ENCODE results near the gene THUMPD2. TPM values are rescaled to one million over a fixed set of nuclear protein-coding genes. Genes with fewer than 3 reads are reported as not detected.

Gene THUMPD2
- total and polyA plus RNA-seq, 7 donors: 4.2 to 15.5 (median 9.0) TPM

DNA sequence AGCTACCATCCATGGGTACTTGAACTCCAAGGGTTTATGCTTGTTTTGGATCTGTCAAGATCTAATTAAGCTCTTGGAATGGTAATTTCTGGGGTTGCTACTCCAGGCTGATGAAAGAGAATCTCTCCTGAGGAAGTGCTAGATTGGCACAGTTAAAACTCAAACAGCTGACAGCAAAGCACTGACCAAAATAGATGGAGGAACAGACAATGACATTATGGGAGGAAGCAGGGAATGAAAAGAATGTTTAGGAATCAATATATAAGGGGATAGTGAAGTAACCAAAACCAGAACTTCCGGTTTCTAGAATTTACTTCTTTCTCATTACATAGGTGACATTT, 6.3 kb downstream of the THUMPD2 start:
- peaks cover 0 to 56% (median 29%) of the 10 kb centered on the region in 4 donors for H3K4me1 ChIP-seq
- no peak overlapping the region for H3K4me3 ChIP-seq
- whole genome bisulfite sequencing, 2 donors: 92 to 94% methylated on average over 1 of the region's 1 CpG
- H3K36me3 ChIP-seq: peaks cover 0 to 28% (median 7%) of the 10 kb centered on the region in 4 donors
- no peak for TF ChIP-seq EP300 (IDR thresholded peaks at IDR 0.05)
- TF ChIP-seq POLR2A (IDR thresholded peaks at IDR 0.05): no peak
- TF ChIP-seq, protein P1, sequence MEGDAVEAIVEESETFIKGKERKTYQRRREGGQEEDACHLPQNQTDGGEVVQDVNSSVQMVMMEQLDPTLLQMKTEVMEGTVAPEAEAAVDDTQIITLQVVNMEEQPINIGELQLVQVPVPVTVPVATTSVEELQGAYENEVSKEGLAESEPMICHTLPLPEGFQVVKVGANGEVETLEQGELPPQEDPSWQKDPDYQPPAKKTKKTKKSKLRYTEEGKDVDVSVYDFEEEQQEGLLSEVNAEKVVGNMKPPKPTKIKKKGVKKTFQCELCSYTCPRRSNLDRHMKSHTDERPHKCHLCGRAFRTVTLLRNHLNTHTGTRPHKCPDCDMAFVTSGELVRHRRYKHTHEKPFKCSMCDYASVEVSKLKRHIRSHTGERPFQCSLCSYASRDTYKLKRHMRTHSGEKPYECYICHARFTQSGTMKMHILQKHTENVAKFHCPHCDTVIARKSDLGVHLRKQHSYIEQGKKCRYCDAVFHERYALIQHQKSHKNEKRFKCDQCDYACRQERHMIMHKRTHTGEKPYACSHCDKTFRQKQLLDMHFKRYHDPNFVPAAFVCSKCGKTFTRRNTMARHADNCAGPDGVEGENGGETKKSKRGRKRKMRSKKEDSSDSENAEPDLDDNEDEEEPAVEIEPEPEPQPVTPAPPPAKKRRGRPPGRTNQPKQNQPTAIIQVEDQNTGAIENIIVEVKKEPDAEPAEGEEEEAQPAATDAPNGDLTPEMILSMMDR (IDR thresholded peaks at IDR 0.05): no peak
- DNase-seq: no peak
- no peak overlapping the region for H3K27ac ChIP-seq
- H3K9me3 ChIP-seq: no peaks in the 10 kb centered on the region
- no peaks in the 10 kb centered on the region for H3K27me3 ChIP-seq
- intact Hi-C loops (cut with DNase I): loop anchor here (10.0 kb wide), 1 partner anchor 338 kb away; the partner anchor contains the start of gene MAP4K3

DNA sequence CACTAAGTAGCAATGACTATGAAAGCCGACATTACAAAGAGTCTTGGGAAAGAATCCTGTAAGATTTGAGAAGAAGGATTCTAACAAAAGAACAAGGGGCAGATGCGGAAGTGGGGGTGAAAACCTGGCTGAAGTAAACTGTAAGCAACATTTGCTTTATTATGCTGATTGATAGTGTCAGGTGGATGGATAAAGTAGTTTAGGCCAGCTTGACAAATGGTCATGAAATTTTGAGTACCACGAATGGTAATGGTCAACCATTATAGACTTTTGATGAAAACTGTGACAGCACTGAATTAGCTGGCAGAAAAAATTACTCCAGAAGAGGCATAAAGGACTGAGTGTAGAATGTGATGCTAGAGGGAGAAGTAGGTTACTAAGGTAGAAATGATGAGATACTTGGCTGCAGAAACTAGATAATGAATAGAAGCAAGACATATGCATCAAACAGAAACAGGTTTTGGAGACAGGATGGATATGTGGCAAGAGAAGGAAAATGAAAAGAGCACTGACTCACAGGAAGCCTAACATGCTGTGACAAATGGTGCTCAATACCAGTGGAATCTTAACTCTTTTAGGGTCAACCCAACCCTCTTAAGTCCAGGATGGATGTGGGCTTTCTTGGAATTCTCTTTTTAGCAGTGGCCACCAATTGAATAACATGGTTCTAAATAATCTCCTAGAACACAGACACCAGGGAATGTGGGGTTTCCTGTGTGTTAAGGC, 6.8 kb downstream of the THUMPD2 start:
- H3K9me3 ChIP-seq: no peaks in the 10 kb centered on the region
- peaks cover 0 to 51% (median 24%) of the 10 kb centered on the region in 4 donors for H3K4me1 ChIP-seq
- DNase-seq: no peak
- H3K36me3 ChIP-seq: peaks cover 0 to 30% (median 7%) of the 10 kb centered on the region in 4 donors
- intact Hi-C loops (cut with DNase I): loop anchor here (10.0 kb wide), 1 partner anchor 337 kb away; the partner anchor contains the start of gene MAP4K3
- 94 to 97% methylated on average over 3 of the region's 3 CpGs for WGBS, 2 donors
- H3K27me3 ChIP-seq: no peaks in the 10 kb centered on the region
- no peak overlapping the region for H3K4me3 ChIP-seq
- no peak overlapping the region for H3K27ac ChIP-seq
- TF ChIP-seq POLR2A (IDR thresholded peaks at IDR 0.05) (no peak), EP300 (IDR thresholded peaks at IDR 0.05) (no peak), POLR2AphosphoS5 (IDR thresholded peaks at IDR 0.05) (no peak)
- TF ChIP-seq, protein P1 (IDR thresholded peaks at IDR 0.05): no peak

DNA sequence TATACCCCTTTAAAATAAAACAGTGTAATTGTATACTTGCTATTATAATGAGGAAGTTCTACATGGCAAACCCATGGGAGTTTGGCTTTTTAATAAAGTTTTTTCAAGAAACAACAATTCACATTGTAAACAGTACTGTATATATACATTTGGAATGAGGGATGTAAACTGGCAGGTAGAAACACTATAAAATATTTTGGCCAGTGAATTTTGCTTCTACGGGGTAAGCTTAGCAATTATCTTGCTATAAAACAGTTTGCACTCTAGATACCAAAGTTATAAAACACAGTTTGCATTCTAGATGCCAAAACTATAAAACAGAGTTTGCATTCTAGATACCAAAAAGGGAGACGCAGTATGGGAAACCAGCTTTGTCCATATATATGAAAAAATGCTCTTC, 16.6 kb downstream of the THUMPD2 start:
- TF ChIP-seq POLR2A (IDR thresholded peaks at IDR 0.05) (no peak), POLR2AphosphoS5 (IDR thresholded peaks at IDR 0.05) (no peak), EP300 (IDR thresholded peaks at IDR 0.05) (no peak)
- TF ChIP-seq, protein P1 (IDR thresholded peaks at IDR 0.05): no peak
- Histone ChIP-seq H3K9me3 (no peaks in the 10 kb centered on the region), H3K27ac (no peak overlapping the region), H3K27me3 (no peaks in the 10 kb centered on the region), H3K4me1 (no peaks in the 10 kb centered on the region), H3K4me3 (no peak overlapping the region), H3K36me3 (peaks cover 8 to 78% (median 12%) of the 10 kb centered on the region in 4 donors)
- intact Hi-C loops (cut with DNase I): no loop called here
- DNase-seq: no peak
- 20 to 67% methylated on average over 2 of the region's 2 CpGs for WGBS, 2 donors

DNA sequence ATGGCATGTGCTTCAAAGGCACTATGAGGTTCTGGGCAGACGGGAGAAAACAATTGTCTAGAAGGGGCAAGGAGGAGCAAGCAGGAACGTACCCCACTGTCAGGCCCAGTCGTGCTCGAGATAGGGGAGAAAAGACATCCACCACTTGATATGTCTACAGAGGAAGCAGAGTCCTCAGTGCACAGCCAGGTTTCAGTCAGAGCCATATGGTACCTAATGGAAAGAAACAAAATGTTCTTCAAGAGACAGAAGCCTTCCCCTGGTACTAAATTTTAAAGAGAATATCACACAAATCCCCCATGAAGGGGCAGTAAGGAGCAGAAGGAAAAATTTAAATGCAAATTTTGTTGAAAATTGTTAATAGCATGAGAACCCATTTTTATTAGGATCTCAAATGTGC, 21.9 kb downstream of the THUMPD2 start:
- Histone ChIP-seq H3K27me3 (no peaks in the 10 kb centered on the region), H3K9me3 (no peaks in the 10 kb centered on the region), H3K4me3 (no peak overlapping the region), H3K4me1 (peaks cover 0 to 6% (median 0%) of the 10 kb centered on the region in 4 donors), H3K27ac (no peak overlapping the region), H3K36me3 (peaks cover 0 to 86% (median 21%) of the 10 kb centered on the region in 4 donors)
- 95 to 98% methylated on average over 4 of the region's 4 CpGs for WGBS, 2 donors
- intact Hi-C loops (cut with DNase I): no loop called here
- DNase-seq: no peak
- TF ChIP-seq POLR2A (IDR thresholded peaks at IDR 0.05) (no peak), POLR2AphosphoS5 (IDR thresholded peaks at IDR 0.05) (no peak), EP300 (IDR thresholded peaks at IDR 0.05) (no peak)

DNA sequence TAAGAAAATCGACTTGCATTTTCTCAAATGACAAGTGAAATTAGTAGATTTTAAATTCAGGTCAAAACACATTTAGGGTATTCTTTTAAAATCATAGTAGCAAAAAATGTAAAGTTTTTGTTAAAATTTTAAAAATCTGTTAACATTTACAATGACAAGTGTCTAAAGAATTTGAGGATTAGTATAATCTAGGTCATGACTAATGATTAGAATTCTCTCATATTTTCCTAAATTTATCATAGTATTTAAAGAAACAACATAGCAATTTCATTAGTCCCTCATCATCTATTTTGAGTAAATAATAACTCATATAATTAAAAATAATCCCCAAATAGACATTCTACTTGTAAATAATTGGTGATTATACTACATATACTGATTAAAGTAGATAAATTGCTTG, 23.6 kb downstream of the THUMPD2 start:
- Histone ChIP-seq H3K27ac (no peak overlapping the region), H3K27me3 (no peaks in the 10 kb centered on the region), H3K9me3 (no peaks in the 10 kb centered on the region), H3K4me1 (peaks cover 0 to 11% (median 0%) of the 10 kb centered on the region in 4 donors), H3K4me3 (no peak overlapping the region), H3K36me3 (peaks cover 0 to 82% (median 26%) of the 10 kb centered on the region in 4 donors)
- 92 to 96% methylated on average over 1 of the region's 1 CpG for WGBS, 2 donors
- DNase-seq: no peak
- intact Hi-C loops (cut with DNase I): no loop called here
- TF ChIP-seq POLR2AphosphoS5 (IDR thresholded peaks at IDR 0.05) (no peak), POLR2A (IDR thresholded peaks at IDR 0.05) (no peak), EP300 (IDR thresholded peaks at IDR 0.05) (no peak)
- TF ChIP-seq, protein P1 (IDR thresholded peaks at IDR 0.05): no peak

Measured in sigmoid colon (tissue), 7 donors.